ENCODE results near the gene EPB41L5. TPM values are rescaled to one million over a fixed set of nuclear protein-coding genes. Genes with fewer than 3 reads are reported as not detected.
A peak's percentile ranks its signal among the peaks of the same experiment; 100 is the strongest.

The EPB41L5 gene
- total RNA-seq, 1 donor from 2014 or later, result 78.0 TPM

DNA sequence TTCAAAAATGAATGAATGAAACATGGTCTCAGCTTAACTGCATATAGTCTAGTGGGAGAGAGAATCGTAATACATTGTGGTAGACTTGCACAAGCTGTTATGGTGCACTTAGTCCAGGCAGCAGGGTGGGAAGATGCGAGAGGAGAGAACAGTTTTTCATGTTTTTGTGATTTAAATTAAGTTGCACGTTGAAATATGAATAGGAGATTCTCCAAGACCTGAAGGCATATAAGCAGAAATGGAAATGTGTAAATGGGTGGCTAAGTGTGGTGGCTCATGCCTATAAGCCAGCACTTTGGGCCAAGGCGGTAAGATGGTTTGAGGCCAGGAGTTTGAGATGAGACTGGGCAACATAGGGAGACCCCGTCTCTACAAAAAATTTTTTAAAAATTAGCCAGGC, 149.8 kb downstream of the EPB41L5 start:
- Mint-ChIP-seq H3K27ac (ENCODE audit: unreplicated experiment) (no peak overlapping the region), H3K27me3 (ENCODE audit: unreplicated experiment) (no peaks in the 10 kb centered on the region), H3K36me3 (ENCODE audit: low read depth, unreplicated experiment) (peaks cover 4% of the 10 kb centered on the region), H3K4me3 (ENCODE audit: unreplicated experiment) (no peak overlapping the region), H3K4me1 (ENCODE audit: unreplicated experiment) (no peaks in the 10 kb centered on the region), H3K9me3 (ENCODE audit: unreplicated experiment) (no peaks in the 10 kb centered on the region)
- TF ChIP-seq, protein P1, sequence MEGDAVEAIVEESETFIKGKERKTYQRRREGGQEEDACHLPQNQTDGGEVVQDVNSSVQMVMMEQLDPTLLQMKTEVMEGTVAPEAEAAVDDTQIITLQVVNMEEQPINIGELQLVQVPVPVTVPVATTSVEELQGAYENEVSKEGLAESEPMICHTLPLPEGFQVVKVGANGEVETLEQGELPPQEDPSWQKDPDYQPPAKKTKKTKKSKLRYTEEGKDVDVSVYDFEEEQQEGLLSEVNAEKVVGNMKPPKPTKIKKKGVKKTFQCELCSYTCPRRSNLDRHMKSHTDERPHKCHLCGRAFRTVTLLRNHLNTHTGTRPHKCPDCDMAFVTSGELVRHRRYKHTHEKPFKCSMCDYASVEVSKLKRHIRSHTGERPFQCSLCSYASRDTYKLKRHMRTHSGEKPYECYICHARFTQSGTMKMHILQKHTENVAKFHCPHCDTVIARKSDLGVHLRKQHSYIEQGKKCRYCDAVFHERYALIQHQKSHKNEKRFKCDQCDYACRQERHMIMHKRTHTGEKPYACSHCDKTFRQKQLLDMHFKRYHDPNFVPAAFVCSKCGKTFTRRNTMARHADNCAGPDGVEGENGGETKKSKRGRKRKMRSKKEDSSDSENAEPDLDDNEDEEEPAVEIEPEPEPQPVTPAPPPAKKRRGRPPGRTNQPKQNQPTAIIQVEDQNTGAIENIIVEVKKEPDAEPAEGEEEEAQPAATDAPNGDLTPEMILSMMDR (IDR thresholded peaks at IDR 0.05; ENCODE audit: unreplicated experiment), result no peak
- no peak for DNase-seq (ENCODE audit: low spot score)

DNA sequence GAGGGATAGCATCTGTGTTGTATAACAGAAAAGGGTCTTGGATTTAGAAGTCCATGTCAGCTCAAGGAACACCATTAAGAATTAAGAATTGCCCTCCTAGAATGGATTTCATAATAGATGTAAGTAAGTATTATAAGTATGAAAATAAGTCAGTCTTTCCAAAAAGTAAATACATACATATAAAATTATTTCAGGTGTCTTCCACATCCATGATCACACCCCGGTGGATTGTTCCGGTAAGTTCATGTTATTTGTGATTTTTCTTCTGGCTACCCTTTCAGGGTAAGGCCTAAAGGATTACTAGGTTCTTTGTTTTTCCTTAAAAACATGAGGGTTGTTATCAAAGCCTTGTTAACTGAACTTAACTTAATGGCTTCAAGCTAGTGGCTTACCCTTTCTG, 154.4 kb downstream of the EPB41L5 start:
- Mint-ChIP-seq H3K9me3 (ENCODE audit: unreplicated experiment) (no peaks in the 10 kb centered on the region), H3K27ac (ENCODE audit: unreplicated experiment) (no peak overlapping the region), H3K27me3 (ENCODE audit: unreplicated experiment) (no peaks in the 10 kb centered on the region), H3K4me1 (ENCODE audit: unreplicated experiment) (peaks cover 5% of the 10 kb centered on the region), H3K36me3 (ENCODE audit: low read depth, unreplicated experiment) (peaks cover 11% of the 10 kb centered on the region), H3K4me3 (ENCODE audit: unreplicated experiment) (no peak overlapping the region)
- no peak for DNase-seq (ENCODE audit: low spot score)
- TF ChIP-seq, protein P1 (IDR thresholded peaks at IDR 0.05; ENCODE audit: unreplicated experiment), result peak; percentile 35

DNA sequence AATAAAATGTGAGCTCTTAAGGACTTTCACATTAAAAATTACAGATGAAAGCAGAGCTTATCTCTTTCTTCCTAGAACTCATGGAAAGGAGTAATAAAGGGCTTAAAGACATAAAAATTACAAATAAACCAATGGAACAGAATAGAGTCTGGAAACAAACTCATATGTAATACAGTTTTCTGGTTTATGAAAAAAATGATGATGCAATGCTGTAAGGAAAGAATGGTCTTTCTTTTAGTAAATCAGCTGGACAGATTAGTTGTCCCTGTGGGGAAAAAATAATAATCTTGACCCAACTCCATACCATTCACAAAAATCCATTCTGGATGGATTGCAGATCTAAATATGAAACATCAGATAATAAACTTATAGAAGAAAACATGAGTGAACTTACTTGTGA, 156.1 kb downstream of the EPB41L5 start:
- no peak for DNase-seq (ENCODE audit: low spot score)
- peaks cover 11% of the 10 kb centered on the region for H3K4me1 Mint-ChIP-seq (ENCODE audit: unreplicated experiment)
- no peaks in the 10 kb centered on the region for H3K9me3 Mint-ChIP-seq (ENCODE audit: unreplicated experiment)
- H3K27ac Mint-ChIP-seq (ENCODE audit: unreplicated experiment), result no peak overlapping the region
- H3K27me3 Mint-ChIP-seq (ENCODE audit: unreplicated experiment), result no peaks in the 10 kb centered on the region
- no peak overlapping the region for H3K4me3 Mint-ChIP-seq (ENCODE audit: unreplicated experiment)
- TF ChIP-seq, protein P1 (IDR thresholded peaks at IDR 0.05; ENCODE audit: unreplicated experiment), result no peak
- peaks cover 11% of the 10 kb centered on the region for H3K36me3 Mint-ChIP-seq (ENCODE audit: low read depth, unreplicated experiment)

DNA sequence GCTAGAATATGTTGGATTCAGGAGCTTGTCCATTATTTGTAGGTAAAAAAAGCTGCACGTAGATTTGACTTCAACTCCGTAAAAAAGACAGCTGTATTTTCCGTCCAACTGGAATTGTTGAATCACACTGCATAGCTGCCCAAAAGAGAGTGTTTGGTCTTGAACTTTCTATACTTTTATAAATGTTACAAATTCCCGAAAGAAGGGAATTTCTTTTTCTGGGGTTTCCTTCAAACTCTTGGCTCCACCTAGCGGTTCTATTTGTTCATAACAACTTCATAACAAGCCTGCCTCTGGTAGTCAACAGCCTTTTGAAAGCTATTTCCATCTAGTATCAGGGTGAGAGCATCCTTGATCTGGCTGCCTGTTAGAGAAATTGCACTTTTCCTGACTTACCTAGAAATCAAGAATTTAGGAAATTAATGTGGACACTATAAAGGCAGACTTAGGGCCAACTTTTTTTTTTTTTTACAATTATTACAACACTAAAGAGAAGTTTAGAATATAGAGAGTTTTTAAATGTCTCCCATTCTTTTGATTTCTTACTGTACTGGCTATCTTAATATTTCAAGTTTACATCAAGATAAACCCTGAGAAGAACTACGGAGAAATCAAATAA, 162.2 kb downstream of the EPB41L5 start:
- Mint-ChIP-seq H3K27ac (ENCODE audit: unreplicated experiment) (no peak overlapping the region), H3K4me1 (ENCODE audit: unreplicated experiment) (peaks cover 14% of the 10 kb centered on the region), H3K27me3 (ENCODE audit: unreplicated experiment) (peaks cover 5% of the 10 kb centered on the region), H3K9me3 (ENCODE audit: unreplicated experiment) (no peaks in the 10 kb centered on the region), H3K4me3 (ENCODE audit: unreplicated experiment) (no peak overlapping the region), H3K36me3 (ENCODE audit: low read depth, unreplicated experiment) (peaks cover 9% of the 10 kb centered on the region)
- DNase-seq (ENCODE audit: low spot score), result peak; percentile 27
- TF ChIP-seq, protein P1 (IDR thresholded peaks at IDR 0.05; ENCODE audit: unreplicated experiment), result peak; percentile 80

DNA sequence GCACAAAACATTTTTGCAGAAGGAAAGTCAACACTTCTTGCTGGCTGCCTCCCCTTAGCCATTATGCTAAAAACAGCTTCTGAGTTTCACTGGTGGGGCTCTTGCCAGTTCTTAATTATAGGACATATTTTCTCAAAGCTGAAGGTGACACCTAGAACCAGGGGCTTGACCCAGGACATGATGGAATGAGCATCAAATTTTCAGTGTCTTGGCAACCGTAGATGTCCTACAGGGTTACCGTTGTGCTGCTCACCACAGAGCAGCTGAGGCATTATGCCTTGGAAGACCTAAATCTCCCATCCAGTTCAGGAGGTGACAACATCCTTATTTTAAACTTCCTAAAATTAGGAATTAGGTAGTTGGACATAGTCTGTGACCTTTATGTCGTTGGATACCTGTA, 163.6 kb downstream of the EPB41L5 start:
- peaks cover 8% of the 10 kb centered on the region for H3K36me3 Mint-ChIP-seq (ENCODE audit: low read depth, unreplicated experiment)
- H3K4me1 Mint-ChIP-seq (ENCODE audit: unreplicated experiment), result peaks cover 15% of the 10 kb centered on the region
- H3K27ac Mint-ChIP-seq (ENCODE audit: unreplicated experiment), result no peak overlapping the region
- no peak for DNase-seq (ENCODE audit: low spot score)
- TF ChIP-seq, protein P1 (IDR thresholded peaks at IDR 0.05; ENCODE audit: unreplicated experiment), result no peak
- no peak overlapping the region for H3K4me3 Mint-ChIP-seq (ENCODE audit: unreplicated experiment)
- H3K27me3 Mint-ChIP-seq (ENCODE audit: unreplicated experiment), result peaks cover 5% of the 10 kb centered on the region
- H3K9me3 Mint-ChIP-seq (ENCODE audit: unreplicated experiment), result no peaks in the 10 kb centered on the region

Measured in endothelial cell (in vitro differentiated cells).